HepG2 (cell line): Measurements from ENCODE around the gene ADCY7. TPM values are rescaled to one million over a fixed set of nuclear protein-coding genes. Genes with fewer than 3 reads are reported as not detected.

Source experiments
- DMTF1 ChIP-seq: sonication (generic); formaldehyde crosslinking; IDR thresholded peaks from 2 replicates; pipeline ENCODE4 v1.4.0; 2020; ENCODE audit warnings: mild to moderate bottlenecking, missing genetic modification reagents
- E2F1 ChIP-seq: sonication (generic); formaldehyde crosslinking; IDR thresholded peaks from 2 replicates; pipeline ENCODE4 v1.5.0; 2020; ENCODE audit warnings: missing genetic modification reagents
- EED ChIP-seq: sonication (generic); formaldehyde crosslinking; IDR thresholded peaks from 2 replicates; pipeline ENCODE4 v1.5.0; 2020; ENCODE audit warnings: mild to moderate bottlenecking, missing genetic modification reagents
- ERF ChIP-seq: IDR thresholded peaks from 2 replicates; pipeline ENCODE4 v1.6.1; 2018; ENCODE audit warnings: missing biosample characterization, missing genetic modification reagents
- FOXA1 ChIP-seq, 2 experiments: fragments of 450-650 bp in 1 of 2; sonication (generic) in 1 of 2; formaldehyde crosslinking in 1 of 2; IDR thresholded peaks; 2 replicates each; pipeline versions ENCODE4 v1.4.0 to v1.6.1; 2016 to 2020; ENCODE audit warnings: missing genetic modification reagents in 1 of 2
- FUBP1 ChIP-seq: sonication (generic); formaldehyde crosslinking; IDR thresholded peaks from 2 replicates; pipeline ENCODE4 v1.5.1; 2020; ENCODE audit warnings: missing genetic modification reagents, mild to moderate bottlenecking, borderline replicate concordance
- HNF1B ChIP-seq: sonication (generic); formaldehyde crosslinking; IDR thresholded peaks from 2 replicates; pipeline ENCODE4 v1.5.1; 2020; ENCODE audit warnings: mild to moderate bottlenecking, moderate library complexity, missing genetic modification reagents
- MEF2D ChIP-seq: sonication (generic); formaldehyde crosslinking; IDR thresholded peaks from 2 replicates; pipeline ENCODE4 v1.5.1; 2020; ENCODE audit warnings: mild to moderate bottlenecking, missing genetic modification reagents
- POLR2AphosphoS5 ChIP-seq: IDR thresholded peaks from 2 replicates; pipeline ENCODE4 v1.6.1; 2012; ENCODE audit warnings: low read depth, low read length
- REL ChIP-seq: sonication (generic); formaldehyde crosslinking; conservative IDR thresholded peaks from 2 replicates; pipeline ENCODE4 v1.8.0; 2022; ENCODE audit warnings: mild to moderate bottlenecking, missing genetic modification reagents, moderate library complexity
- SETDB1 ChIP-seq: sonication (generic); formaldehyde crosslinking; IDR thresholded peaks from 2 replicates; pipeline ENCODE4 v1.5.1; 2020; ENCODE audit warnings: missing genetic modification reagents, mild to moderate bottlenecking, borderline replicate concordance
- SPEN ChIP-seq: sonication (generic); formaldehyde crosslinking; IDR thresholded peaks from 2 replicates; pipeline ENCODE4 v1.5.1; 2020; ENCODE audit warnings: low read depth, mild to moderate bottlenecking, missing genetic modification reagents
- TGIF2 ChIP-seq: IDR thresholded peaks from 2 replicates; pipeline ENCODE4 v1.6.1; 2016; ENCODE audit warnings: control low read depth, missing compliant biosample characterization
- USF2 ChIP-seq, 2 experiments: sonication (generic) in 1 of 2; formaldehyde crosslinking in 1 of 2; IDR thresholded peaks; 2 replicates each; pipeline versions ENCODE4 v1.5.1 to v1.6.1; 2011 to 2020; ENCODE audit warnings: borderline replicate concordance in 1 of 2, low read depth in 1 of 2, low read length in 1 of 2, mild to moderate bottlenecking in 1 of 2, missing genetic modification reagents in 1 of 2, moderate library complexity in 1 of 2
- ZNF205 ChIP-seq: IDR thresholded peaks from 2 replicates; pipeline ENCODE4 v1.6.1; 2018; ENCODE audit warnings: missing biosample characterization, missing genetic modification reagents
- ZNF550 ChIP-seq: sonication (generic); formaldehyde crosslinking; IDR thresholded peaks from 2 replicates; pipeline ENCODE4 v1.4.0; 2020; ENCODE audit warnings: mild to moderate bottlenecking, missing genetic modification reagents, borderline replicate concordance
- ZNF652 ChIP-seq: IDR thresholded peaks from 2 replicates; pipeline ENCODE4 v1.6.1; 2016; ENCODE audit warnings: low read depth, borderline replicate concordance
- ZNF768 ChIP-seq: sonication (generic); formaldehyde crosslinking; IDR thresholded peaks from 2 replicates; pipeline ENCODE4 v1.4.0; 2020; ENCODE audit warnings: missing genetic modification reagents
- ZNF850 ChIP-seq: sonication (generic); formaldehyde crosslinking; conservative IDR thresholded peaks from 2 replicates; pipeline ENCODE4 v1.9.0; 2021; ENCODE audit warnings: mild to moderate bottlenecking, missing genetic modification reagents
- polyA plus RNA-seq, 8 experiments: library from polyadenylated mRNA; depleted of rRNA in 3 of 8; stranded (reverse) in 7 of 8; unstranded in 1 of 8; fragments of >200 nt; fragmentation: Illumina TruSeq in 4 of 8; extraction: Trizol in 4 of 8; gene quantifications; 2 replicates each; pipeline versions ENCODE4 v1.2.1 to v1.2.3, GENCODE V29; 2011 to 2016; ENCODE audit warnings: low read depth in 4 of 8, missing spikeins in 1 of 8, mixed read lengths in 1 of 8; ENCODE audit not compliant: insufficient read depth in 1 of 8
- total RNA-seq, 5 experiments: library from RNA; depleted of rRNA; stranded (reverse); fragments of >200 nt; fragmentation: Illumina TruSeq; extraction: Trizol; gene quantifications; 2 replicates each; pipeline ENCODE4 v1.2.3, GENCODE V29; 2016; ENCODE audit warnings: low read depth in 1 of 5

ADCY7 gene
- total and polyA plus RNA-seq, 2 of the 13 experiments (the other 11 are each of a cell fraction or from before 2014, with no cell fraction given) = 2.2 to 4.3 TPM

GRCh38 chr16:50309527-50310307 lies 43.4 kb downstream of the ADCY7 start (continued):
- no peak for TF ChIP-seq FOXA1 (IDR thresholded peaks at IDR 0.05)
- TF ChIP-seq FOXA1 (CRISPR knock-in tag; IDR thresholded peaks at IDR 0.05) = no peak
- 0 out of 2 replicates have a peak, but pooled peaks have one; percentile 50 for TF ChIP-seq MEF2D (CRISPR knock-in tag)
- no peak for TF ChIP-seq SPEN (CRISPR knock-in tag)
- peak; percentile 69; the same call in 1 of the 2 replicates for TF ChIP-seq ZNF768 (CRISPR knock-in tag)
- TF ChIP-seq SETDB1 (CRISPR knock-in tag) = no peak
- no peak for TF ChIP-seq DMTF1
- TF ChIP-seq ZNF850 (CRISPR knock-in tag) = no peak
- no peak for TF ChIP-seq TGIF2 (CRISPR knock-in tag)
- no peak for TF ChIP-seq E2F1
- TF ChIP-seq ZNF550 (CRISPR knock-in tag) = no peak
- TF ChIP-seq EED (CRISPR knock-in tag) = 0 out of 2 replicates have a peak, but pooled peaks have one; percentile 49
- TF ChIP-seq HNF1B = no peak
- TF ChIP-seq ZNF205 = peak; percentile 41; the same call in 1 of the 2 replicates
- no peak for TF ChIP-seq REL
- no peak for TF ChIP-seq POLR2AphosphoS5
- no peak for TF ChIP-seq USF2 (IDR thresholded peaks at IDR 0.05; ENCODE audit: low read depth, low read length)
- TF ChIP-seq USF2 (CRISPR knock-in tag; IDR thresholded peaks at IDR 0.05; ENCODE audit: borderline replicate concordance) = no peak; the same call in 1 of the 2 replicates
- TF ChIP-seq ERF (CRISPR knock-in tag) = 0 out of 2 replicates have a peak, but pooled peaks have one; percentile 19
- TF ChIP-seq FUBP1 (CRISPR knock-in tag) = no peak
- TF ChIP-seq ZNF652 (CRISPR knock-in tag) = no peak
